NOMO-1 treated with DMSO at 0.1 percent for 48 hours (cell line): ENCODE measurements around the gene VMP1.
A peak's percentile ranks its signal among the peaks of the same experiment; 100 is the strongest.

Experiments used
- DNase-seq: peaks from one replicate; lab custom pipeline; 2025; ENCODE audit not compliant: unreplicated experiment; lab: John Stamatoyannopoulos, UW

The VMP1 gene

DNA sequence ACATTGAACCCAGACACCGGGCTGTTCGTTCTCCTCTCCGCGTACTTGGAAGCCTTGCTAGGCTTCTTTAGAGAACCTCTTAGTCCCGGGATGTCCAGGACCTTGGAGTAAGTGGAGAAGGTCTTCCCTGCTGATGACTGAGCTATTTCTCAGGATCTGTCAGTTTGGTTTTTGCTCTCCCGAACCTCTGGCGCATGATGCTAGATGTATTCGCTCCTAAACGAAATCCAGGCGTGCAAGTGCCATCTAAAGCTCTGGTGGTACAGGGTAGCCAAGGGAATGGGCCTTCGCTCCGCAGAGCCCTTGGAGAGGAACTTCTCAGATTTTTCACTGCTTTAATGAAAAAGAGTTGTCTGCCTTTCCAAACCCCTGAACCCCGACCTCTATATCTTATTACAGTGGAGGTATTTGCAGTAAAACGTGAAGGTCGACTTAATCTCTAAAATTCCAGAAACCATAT lies 547 bp downstream of the VMP1 start:
- no peak for DNase-seq

DNA sequence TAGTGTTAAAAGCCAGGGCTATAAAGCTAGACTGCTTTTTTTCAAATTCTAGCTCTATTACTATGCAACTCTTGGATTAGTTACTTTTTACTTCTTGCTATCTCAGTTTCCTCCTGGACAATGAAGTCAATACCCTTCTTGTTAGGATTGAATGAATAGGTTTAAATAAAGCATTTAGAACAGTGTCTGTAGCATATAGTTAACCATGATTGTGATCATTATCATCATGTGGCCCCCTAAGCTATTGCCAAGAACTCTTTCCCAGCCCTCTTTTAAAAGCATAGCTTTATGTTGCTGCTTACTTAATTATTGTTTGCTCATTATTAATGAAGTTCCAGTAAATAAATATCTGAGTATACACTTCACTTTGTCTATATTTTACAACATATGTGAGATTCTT lies 4.5 kb downstream of the VMP1 start:
- no peak for DNase-seq

DNA sequence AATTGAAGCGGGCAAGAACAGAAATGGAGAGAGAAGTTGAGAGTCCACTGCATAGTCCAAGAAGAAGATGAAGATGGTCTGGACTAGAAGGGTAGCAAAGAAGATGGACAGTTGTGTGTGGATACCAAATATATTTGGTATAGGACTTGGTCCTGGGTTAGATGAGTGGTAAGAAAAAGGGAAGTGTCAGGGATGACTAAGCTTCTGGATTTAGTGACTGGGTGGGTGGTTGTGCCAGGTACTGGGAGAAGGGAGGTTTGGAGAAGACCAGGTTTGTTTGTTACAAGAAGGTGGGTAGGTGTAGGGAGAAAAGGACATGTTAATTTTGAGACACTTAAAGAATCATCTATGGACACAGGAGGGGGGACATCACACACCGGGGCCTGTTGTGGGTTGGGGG lies 5.4 kb downstream of the VMP1 start:
- DNase-seq: peak; percentile 40

DNA sequence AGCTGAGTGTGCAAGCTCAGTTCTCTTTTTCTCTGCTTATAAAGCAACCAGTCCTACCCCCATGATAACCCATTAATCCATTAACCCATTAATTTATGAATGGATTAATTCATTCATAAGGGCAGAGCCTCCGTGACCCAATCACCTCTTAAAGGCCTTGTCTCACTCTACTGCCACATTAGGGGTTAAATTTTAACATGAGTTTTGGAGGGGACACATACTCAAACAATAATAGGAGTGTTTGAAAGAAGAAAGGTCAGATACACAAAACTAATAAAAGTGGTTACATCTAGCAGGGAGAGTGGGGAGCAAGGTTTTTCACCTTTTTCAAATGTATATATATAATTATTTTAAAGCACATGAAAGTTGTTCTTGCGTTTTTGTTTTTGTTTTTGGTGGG lies 6.8 kb downstream of the VMP1 start:
- DNase-seq: no peak

DNA sequence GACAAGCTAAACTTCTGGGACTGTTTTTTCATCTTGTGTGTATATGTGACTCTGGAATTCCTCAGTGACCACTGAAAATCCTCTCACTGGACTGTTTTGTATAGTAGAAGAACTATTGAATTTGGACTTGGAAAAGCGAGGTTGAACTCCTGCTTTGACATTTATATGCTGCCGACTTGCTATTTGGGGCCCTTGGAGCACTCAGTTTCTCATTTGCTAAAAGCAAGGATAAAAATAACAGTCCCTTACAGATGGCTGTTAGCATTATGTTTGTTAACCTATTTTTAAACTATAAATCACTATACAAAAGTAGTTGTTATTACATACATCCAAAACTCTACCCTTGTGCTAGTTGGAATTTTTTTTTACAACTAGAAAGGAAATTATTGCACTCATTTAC lies 9.0 kb downstream of the VMP1 start:
- no peak for DNase-seq

DNA sequence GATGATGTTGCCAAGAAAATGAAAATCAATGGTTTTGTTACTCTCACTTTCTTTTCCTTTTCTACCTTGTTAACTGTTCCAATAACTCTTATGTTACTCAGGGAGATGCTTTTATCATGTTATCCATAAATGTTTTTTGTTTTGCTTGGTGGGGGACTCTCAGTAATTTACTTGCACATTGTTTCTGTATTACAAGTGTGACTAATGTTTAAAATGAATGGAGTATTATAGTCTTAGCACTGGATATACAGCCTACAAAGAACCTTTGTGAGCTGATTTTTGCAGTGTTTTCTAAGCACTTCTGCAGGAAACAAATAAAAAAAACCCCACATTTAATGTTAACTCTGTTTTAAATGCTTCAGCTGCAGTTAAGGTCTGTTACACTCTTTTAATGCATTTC lies 12.1 kb downstream of the VMP1 start:
- DNase-seq: no peak

DNA sequence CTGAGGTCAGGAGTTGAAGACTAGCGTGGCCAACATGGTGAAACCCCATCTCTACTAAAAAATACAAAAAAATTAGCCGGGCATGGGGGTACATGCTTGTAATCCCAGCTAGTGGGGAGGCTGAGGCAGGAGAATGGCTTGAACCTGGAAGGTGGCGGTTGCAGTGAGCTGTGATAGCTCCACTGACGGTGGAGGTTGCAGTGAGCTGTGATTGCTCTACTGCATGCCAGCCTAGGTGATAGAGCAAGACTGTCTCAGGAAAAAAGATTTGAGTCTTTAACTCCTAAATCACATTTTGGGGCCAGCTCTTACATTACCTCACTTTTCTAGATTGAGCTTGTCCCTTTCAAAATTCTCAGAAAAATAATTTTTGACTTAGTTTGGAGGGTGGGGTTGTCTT lies 15.2 kb downstream of the VMP1 start:
- no peak for DNase-seq

DNA sequence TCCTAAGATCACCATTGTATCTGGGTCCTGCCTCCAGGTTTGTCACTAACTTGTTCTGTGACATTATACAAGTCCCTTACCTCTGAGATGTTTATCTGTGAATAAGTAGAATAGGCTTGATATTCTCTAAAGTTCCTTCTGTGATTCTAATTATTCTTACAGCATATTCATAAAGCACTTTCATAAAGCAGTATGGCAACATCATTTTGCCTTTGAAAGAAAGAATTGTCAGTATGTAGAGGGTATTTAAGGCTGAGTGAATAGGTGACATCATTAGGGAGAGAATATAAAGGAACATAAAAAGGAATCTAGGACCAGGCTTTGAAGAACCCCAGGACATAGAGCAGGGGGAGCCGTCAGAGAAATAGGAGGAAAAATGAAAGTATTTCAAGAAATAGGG lies 15.6 kb downstream of the VMP1 start:
- no peak for DNase-seq

DNA sequence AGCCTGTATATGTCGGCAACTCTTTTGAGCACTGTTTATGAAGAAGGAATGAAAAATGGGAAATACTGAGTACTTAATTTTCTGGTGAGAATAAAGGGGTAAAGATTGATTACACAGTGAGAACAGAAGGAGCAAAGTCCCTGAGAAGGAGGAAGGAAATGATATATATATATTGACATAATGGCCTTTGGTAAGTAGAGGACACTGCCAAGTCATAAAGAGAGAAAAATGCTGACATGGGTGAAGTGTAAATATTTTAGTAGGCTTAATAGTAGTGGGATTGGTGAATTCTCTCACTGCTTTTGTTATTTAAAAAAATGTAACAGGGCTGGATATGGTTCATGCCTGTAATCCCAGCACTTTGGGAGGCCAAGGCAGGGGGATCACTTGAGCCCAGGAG lies 16.2 kb downstream of the VMP1 start:
- no peak for DNase-seq

DNA sequence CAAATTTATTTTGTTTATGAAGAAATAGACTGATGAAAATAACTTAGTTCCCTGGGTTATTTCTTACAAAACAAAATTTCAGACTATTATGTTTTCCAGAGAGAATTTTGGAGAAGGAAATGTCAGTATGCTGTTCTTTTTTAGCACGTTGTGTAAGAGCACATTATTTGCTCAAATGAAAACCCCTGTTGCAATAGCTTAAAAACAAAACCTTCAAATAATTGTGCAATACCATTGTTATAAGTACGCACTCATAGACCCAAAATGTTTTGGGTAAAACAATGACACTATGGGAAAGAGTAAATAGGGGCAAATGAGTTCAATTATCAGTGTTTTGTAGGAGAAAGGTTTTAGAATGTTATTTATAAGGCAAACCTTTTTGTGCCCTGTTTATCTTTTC lies 18.2 kb downstream of the VMP1 start:
- DNase-seq: peak; percentile 83

DNA sequence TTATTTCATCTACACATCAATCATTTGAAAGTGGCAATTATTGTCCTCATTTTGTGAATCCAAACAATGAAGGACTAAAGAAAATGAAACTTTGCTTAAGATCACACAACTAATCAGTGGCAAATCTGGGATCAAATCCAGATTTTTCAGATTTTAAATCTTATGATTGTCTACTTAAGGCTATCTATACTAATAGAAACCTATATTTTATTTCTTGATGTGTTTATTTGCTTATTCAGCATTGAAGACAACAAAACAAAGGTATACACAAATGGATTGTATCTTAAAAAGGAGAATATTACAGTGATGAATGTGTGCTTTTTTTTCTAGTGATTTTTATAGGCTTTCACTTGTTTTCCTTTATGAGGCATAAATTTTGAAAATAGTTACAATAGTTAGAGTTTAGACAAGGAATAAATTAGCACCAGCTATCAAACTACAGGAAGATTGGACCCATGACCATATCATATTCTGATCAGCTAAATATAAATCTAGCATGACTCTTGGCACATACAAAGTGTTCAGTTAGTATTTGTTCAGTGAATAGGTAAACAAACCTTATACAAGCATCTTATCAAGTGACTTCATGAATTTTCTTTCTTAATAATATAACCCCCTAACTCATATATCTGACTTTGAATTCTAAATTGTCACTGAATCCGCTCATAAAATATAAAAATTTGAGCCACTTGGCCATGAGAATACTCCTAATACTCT lies 20.5 kb downstream of the VMP1 start:
- no peak for DNase-seq

DNA sequence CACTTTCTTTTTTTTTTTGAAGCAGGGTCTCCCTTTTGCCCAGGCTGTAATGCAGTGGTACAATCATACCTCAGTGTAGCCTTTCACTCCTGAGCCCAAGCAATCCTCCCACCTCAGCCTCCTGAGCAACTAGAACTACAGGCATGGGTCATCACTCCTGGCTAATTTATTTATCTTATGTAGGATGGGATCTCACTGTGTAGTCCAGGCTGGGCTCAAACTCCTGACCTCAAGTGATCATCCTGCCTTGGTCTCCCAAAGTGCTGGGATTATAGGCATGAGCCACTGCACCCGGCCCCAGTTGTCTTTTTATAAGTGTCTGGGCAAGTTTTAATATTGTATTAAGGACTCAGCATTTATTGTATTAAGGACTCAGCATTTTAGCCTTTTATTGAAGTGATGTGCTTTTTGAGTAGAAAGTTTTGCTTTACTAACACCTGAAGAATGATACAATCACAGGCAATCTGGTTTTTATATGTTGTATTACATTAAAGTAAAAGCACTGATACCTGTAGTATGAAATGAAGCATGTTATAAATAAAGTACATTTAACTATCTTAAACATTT lies 22.9 kb downstream of the VMP1 start:
- DNase-seq: no peak

DNA sequence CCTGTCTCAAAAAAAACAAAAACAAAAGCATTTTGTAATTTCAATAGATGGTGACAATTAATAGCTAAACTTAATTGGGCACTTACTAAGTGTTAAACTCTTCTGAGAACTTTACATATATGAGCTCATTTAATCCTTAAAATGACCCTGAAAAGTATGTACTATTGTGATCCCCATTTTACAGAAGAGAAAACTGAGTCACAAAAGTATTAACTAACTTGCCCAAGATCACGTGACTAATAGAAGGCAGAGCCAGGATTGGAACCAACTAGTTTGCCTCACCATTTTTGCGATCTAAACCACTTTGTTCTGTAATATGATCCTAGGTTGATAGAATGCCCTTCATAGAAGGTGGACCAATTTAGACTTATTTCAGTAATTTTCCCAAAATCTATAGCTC lies 26.2 kb downstream of the VMP1 start:
- no peak for DNase-seq

DNA sequence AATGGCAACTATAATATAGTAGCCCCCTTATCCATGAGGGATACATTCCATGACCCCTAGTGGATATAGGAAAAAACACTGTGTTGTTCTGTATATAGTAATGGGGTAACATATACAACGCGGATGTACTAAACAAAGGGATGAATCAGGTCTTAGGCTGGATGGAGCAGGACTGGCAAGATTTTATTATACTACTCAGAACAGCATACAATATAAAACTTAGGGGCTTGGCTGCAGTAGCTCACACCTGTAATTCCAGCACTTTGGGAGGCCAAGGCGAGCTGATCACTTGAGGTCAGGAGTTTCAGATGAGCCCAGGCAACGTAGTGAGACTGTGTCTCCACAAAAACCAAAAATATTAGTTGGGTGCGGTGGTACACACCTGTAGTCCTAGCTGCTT lies 26.8 kb downstream of the VMP1 start:
- DNase-seq: no peak

DNA sequence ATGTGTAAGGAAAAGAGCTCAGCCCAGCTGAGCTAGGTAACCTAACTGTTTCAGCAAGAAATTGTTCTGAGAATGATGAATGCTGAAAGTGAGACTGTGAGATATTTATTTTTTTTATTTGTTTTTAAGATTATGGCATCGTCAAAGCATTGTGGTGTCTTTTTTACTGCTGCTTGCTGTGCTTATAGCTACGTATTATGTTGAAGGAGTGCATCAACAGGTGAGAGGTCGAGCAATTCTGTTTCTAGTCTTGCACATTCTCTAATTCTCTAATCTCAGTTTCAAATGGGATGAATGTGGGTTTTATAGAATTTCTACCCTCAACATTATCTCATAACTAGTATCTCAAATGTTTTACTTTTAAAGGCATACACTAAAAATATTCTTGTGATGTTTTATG lies 29.9 kb downstream of the VMP1 start:
- DNase-seq: no peak

DNA sequence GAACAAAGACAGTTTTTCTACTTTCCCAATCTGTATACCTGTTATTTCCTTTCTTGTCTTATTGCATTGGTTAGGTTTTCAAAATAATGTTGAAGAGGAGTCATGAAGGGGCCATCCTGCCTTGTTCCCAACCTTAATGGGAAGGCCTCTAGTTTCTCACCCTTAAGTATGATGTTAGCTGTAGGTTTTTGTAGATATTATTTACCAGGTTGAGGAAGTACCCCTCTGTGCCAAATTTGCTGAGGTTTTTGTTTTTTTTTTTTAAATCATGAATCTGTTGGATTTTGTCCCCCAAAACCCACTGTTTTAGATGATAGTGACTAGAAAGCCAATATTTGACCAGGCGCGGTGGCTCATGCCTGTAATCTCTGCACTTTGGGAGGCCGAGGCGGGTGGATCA lies 36.4 kb downstream of the VMP1 start:
- no peak for DNase-seq

DNA sequence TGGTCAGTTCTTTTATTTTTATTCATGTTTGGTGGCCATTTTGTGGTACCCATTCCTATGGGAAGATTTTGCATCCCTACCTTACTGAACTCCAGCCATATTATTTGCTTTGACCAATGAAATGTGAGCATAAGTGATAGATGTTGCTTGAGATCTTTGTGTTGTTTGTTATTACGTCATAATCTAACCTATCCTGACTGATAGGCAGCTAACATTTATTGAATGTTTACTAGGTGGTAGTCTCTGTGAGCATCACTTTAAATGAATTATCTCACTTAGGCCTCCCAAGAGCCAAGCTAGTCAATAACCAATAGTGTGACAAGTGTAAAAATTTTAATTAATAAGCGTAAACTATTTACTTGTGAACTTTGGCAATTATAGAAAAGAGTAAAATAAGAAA lies 37.6 kb downstream of the VMP1 start:
- DNase-seq: no peak

DNA sequence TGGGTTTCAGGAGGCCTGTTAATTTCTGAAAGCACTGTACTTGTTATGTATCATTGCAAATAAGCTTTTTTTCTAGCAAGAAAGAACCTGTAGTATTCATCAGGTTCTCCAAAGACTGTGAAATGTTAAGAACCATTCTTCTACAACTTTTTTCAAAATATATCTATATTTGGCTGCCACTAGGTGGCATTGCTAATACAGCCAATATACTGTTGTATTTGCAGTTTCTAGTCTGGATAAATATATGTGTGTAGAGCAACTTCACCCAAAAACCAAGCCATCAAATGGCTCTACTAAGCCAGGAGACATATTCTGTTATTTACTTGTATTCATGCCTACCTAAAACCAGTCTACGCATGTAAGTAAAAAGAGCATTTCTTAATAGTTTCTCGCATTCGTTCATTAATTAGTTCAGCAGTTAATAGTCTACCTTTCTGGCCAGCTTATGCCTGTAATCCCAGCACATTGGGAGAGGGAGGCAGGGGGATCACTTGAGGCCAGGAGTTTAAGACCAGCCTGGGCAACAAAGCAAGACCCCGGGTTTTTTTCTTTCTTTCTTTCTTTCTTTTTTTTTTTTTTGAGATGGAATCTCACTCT lies 39.5 kb downstream of the VMP1 start:
- DNase-seq: peak; percentile 36

DNA sequence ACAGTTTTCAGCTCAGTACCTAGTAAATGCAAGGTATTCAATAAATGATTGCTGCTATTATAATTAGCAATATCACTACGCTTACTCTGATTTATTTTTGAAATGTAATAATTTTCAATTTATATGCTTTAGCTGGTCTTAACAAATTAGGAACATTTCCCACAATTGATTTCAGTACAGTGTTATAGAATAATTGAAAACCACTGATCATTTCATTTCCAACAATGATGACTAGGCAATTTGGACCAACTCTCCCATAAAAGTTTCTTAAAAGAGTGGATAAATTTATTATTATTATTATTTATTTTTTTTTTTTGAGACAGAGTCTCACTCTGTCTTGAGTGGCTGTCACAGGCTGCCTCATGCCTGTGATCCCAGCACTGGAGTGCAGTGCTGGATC lies 41.1 kb downstream of the VMP1 start:
- DNase-seq: no peak

DNA sequence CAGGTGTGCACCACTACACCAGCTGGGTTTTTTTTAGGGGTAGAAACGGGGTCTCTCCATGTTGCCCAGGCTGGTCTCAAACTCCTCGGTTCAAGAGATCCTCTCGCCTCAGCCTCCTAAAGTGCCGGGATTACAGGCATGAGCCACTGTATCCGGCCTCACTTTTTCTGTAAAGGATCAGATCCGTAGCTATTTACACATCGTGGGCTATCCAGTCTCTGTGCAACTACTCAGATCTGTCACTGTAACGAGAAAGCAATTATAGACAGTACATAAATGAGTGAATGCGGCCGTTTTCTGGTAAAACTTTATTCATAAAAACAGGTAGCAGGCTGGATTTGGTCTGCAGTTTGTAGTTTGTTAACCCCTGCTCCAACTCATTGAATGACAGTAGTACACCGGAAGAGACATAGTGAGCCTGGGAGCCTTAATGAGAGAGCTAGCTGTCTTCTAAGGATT lies 44.5 kb downstream of the VMP1 start:
- no peak for DNase-seq

DNA sequence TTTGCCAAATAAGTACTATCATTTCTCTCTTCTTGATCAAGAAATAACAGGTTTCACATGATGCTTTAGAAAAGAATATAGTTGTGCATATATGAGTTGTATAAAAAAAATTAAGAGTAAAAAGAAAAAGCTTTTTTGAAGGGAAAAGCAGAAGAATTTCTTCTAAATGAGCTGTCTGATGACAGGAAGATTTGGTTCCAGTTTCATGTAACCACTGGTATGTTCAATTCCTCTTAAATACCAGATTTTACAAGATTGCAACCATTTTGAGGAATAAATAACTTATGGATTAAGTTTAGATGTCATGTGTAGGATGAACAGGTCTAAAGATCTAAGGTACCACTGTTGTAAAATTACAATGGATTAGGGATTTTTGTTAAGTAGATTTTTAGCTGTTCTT lies 45.0 kb downstream of the VMP1 start:
- DNase-seq: peak; percentile 10

DNA sequence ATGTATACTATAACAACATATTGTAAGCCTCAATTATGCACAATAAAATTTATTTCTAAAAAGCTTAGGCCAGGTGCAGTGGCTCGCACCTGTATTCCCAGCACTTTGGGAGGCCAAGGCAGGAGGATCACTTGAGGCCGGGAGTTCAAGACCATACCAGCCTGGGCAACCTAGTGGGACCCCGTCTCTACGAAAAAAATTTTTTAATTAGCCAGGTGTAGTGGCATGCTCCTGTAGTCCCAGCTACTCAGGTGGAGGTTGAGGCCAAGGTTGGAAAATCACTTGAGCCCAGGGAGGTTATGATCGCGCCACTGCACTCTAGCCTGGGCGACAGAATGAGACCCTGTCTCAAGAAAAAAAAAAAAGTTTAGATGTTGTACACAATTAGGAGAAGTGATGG lies 45.5 kb downstream of the VMP1 start:
- DNase-seq: no peak
